Measurements from ENCODE around the gene PRDM11. TPM values are rescaled to one million over a fixed set of nuclear protein-coding genes. Genes with fewer than 3 reads are reported as not detected.

PRDM11 gene
- total and polyA plus RNA-seq, 2 donors from 2014 or later: 2.9 to 22.5 TPM

DNA sequence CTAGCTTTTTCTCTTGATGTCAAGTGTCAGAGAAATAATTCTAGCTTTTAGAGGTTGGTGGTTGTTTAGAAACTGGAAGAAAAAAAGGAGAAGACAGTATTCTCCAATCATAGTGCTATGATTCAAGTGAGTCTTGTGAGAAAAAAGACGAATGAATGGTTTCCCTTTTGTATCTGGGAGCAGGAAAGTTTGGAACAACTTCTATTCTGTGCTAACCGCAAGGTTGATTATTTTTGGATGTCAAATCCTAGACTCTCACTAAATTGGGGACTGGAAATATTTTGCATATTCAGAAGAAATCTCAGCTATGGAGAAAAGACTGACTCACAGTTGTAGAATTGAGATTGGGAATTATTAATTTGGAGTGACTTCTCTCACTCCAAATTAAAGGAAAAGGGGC lies 70.5 kb downstream of the PRDM11 start:
- intact Hi-C loops (cut with DNase I): no loop called here

DNA sequence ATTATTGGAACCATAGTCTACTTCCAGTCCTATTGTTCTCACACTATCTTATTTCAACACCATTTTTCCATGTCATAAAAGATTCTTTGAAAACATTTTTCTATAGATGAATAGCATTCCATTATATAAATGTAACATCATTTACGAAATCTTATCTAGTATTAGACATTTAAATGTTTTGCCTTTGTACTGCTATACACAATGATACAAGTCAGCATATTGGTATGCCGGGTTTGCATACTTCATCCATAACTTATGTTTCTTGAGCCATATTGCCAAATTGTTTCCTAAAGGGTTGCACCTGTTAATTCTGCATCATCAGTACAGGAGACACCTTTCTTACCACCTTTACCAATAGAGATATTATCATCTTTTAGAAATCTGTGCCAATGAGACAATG lies 71.6 kb downstream of the PRDM11 start:
- TF ChIP-seq, protein P1, sequence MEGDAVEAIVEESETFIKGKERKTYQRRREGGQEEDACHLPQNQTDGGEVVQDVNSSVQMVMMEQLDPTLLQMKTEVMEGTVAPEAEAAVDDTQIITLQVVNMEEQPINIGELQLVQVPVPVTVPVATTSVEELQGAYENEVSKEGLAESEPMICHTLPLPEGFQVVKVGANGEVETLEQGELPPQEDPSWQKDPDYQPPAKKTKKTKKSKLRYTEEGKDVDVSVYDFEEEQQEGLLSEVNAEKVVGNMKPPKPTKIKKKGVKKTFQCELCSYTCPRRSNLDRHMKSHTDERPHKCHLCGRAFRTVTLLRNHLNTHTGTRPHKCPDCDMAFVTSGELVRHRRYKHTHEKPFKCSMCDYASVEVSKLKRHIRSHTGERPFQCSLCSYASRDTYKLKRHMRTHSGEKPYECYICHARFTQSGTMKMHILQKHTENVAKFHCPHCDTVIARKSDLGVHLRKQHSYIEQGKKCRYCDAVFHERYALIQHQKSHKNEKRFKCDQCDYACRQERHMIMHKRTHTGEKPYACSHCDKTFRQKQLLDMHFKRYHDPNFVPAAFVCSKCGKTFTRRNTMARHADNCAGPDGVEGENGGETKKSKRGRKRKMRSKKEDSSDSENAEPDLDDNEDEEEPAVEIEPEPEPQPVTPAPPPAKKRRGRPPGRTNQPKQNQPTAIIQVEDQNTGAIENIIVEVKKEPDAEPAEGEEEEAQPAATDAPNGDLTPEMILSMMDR (IDR thresholded peaks at IDR 0.05; ENCODE audit: borderline replicate concordance, extremely low read depth, insufficient read depth): no peak
- Histone ChIP-seq H3K27ac (ENCODE audit: low read depth in 2 of 2, low read length in 2 of 2) (no peak overlapping the region), H3K9me3 (ENCODE audit: control insufficient read depth in 2 of 3, insufficient read depth in 1 of 3, low read length in 3 of 3) (no peaks in the 10 kb centered on the region), H3K36me3 (ENCODE audit: control insufficient read depth in 2 of 3, insufficient read depth in 3 of 3, low read length in 3 of 3) (peaks cover 4 to 7% (median 5%) of the 10 kb centered on the region in 3 donors), H3K27me3 (ENCODE audit: control insufficient read depth, insufficient read depth, low read length) (no peaks in the 10 kb centered on the region), H3K9ac (ENCODE audit: low read length in 3 of 3) (no peak overlapping the region), H3K4me1 (ENCODE audit: control insufficient read depth in 2 of 3, insufficient read depth in 2 of 3, low read depth in 1 of 3, low read length in 3 of 3) (peaks cover 0 to 9% (median 0%) of the 10 kb centered on the region in 3 donors), H3K4me3 (ENCODE audit: low read length in 3 of 3) (no peak overlapping the region)
- intact Hi-C loops (cut with DNase I): no loop called here
- no peak for DNase-seq
- no peak for FAIRE-seq

More for the DNA sequence above, 70.5 kb downstream of the PRDM11 start:
- no peak for FAIRE-seq
- TF ChIP-seq, protein P1 (IDR thresholded peaks at IDR 0.05; ENCODE audit: borderline replicate concordance, extremely low read depth, insufficient read depth): no peak
- Histone ChIP-seq H3K4me3 (ENCODE audit: low read length in 3 of 3) (no peak overlapping the region), H3K4me1 (ENCODE audit: control insufficient read depth in 2 of 3, insufficient read depth in 2 of 3, low read depth in 1 of 3, low read length in 3 of 3) (peaks cover 0 to 9% (median 0%) of the 10 kb centered on the region in 3 donors), H3K9me3 (ENCODE audit: control insufficient read depth in 2 of 3, insufficient read depth in 1 of 3, low read length in 3 of 3) (no peaks in the 10 kb centered on the region), H3K36me3 (ENCODE audit: control insufficient read depth in 2 of 3, insufficient read depth in 3 of 3, low read length in 3 of 3) (peaks cover 0 to 8% (median 6%) of the 10 kb centered on the region in 3 donors), H3K27me3 (ENCODE audit: control insufficient read depth, insufficient read depth, low read length) (no peaks in the 10 kb centered on the region), H3K27ac (ENCODE audit: low read depth in 2 of 2, low read length in 2 of 2) (no peak overlapping the region), H3K9ac (ENCODE audit: low read length in 3 of 3) (no peak overlapping the region)
- DNase-seq: no peak

DNA sequence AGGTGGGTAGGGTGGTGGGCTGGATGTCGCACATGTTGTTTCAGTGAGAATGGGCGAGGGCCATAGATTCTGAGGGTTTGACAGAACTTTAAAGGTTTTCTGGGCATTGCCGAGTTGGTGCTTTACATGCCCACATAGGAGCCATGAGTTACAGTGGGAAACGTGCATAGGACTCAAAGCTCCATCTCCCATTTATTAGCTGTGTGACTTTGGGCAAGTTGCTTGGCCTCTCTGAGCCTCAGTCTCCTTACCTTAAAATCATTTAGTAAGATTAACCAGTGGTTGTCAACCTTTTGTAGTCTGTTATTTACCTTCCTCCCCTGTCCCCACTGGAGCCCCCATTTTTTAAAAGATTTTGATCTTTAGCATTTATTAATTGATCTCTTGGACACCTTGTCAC lies 72.3 kb downstream of the PRDM11 start:
- no peak overlapping the region for H3K27ac ChIP-seq (ENCODE audit: low read depth in 2 of 2, low read length in 2 of 2)
- FAIRE-seq (no peak), DNase-seq (no peak)
- TF ChIP-seq, protein P1 (IDR thresholded peaks at IDR 0.05; ENCODE audit: borderline replicate concordance, extremely low read depth, insufficient read depth): no peak
- no peak overlapping the region for H3K4me3 ChIP-seq (ENCODE audit: low read length in 3 of 3)
- H3K4me1 ChIP-seq (ENCODE audit: control insufficient read depth in 2 of 3, insufficient read depth in 2 of 3, low read depth in 1 of 3, low read length in 3 of 3): peaks cover 0 to 9% (median 0%) of the 10 kb centered on the region in 3 donors
- H3K27me3 ChIP-seq (ENCODE audit: control insufficient read depth, insufficient read depth, low read length): no peaks in the 10 kb centered on the region
- intact Hi-C loops (cut with DNase I): no loop called here
- no peak overlapping the region for H3K9ac ChIP-seq (ENCODE audit: low read length in 3 of 3)
- H3K9me3 ChIP-seq (ENCODE audit: control insufficient read depth in 2 of 3, insufficient read depth in 1 of 3, low read length in 3 of 3): no peaks in the 10 kb centered on the region
- H3K36me3 ChIP-seq (ENCODE audit: control insufficient read depth in 2 of 3, insufficient read depth in 3 of 3, low read length in 3 of 3): peaks cover 0 to 5% (median 4%) of the 10 kb centered on the region in 3 donors

DNA sequence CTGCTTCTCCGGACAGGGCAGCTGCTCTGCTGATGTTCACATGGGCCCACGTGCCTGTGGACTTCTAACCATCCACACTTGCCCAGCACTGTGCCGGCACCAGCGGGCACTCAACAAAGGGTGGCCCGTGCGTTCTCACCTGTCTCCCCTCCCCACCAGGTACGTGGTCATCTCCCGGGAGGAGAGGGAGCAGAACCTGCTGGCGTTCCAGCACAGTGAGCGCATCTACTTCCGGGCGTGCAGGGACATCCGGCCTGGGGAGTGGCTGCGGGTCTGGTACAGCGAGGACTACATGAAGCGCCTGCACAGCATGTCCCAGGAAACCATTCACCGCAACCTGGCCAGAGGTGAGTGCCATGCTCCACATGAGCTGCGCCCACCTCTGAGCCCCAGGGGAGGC lies 73.0 kb downstream of the PRDM11 start:
- H3K27ac ChIP-seq (ENCODE audit: low read depth in 2 of 2, low read length in 2 of 2): no peak overlapping the region
- intact Hi-C loops (cut with DNase I): no loop called here
- peaks cover 0 to 9% (median 0%) of the 10 kb centered on the region in 3 donors for H3K4me1 ChIP-seq (ENCODE audit: control insufficient read depth in 2 of 3, insufficient read depth in 2 of 3, low read depth in 1 of 3, low read length in 3 of 3)
- H3K4me3 ChIP-seq (ENCODE audit: low read length in 3 of 3): no peak overlapping the region
- H3K36me3 ChIP-seq (ENCODE audit: control insufficient read depth in 2 of 3, insufficient read depth in 3 of 3, low read length in 3 of 3): peaks cover 0 to 7% (median 6%) of the 10 kb centered on the region in 3 donors
- DNase-seq (no peak), FAIRE-seq (no peak)
- no peak overlapping the region for H3K9ac ChIP-seq (ENCODE audit: low read length in 3 of 3)
- H3K9me3 ChIP-seq (ENCODE audit: control insufficient read depth in 2 of 3, insufficient read depth in 1 of 3, low read length in 3 of 3): no peaks in the 10 kb centered on the region
- no peaks in the 10 kb centered on the region for H3K27me3 ChIP-seq (ENCODE audit: control insufficient read depth, insufficient read depth, low read length)
- TF ChIP-seq, protein P1 (IDR thresholded peaks at IDR 0.05; ENCODE audit: borderline replicate concordance, extremely low read depth, insufficient read depth): no peak
